22Rv1 (cell line): ENCODE data around the gene MAPK6.

ENCODE experiments used
- CTCF ChIP-seq: fragments of 450-650 bp; IDR thresholded peaks from 2 replicates; pipeline ENCODE4 v1.5.1; 2017; ENCODE audit warnings: mild to moderate bottlenecking
- ZFX ChIP-seq: fragments of 450-650 bp; IDR thresholded peaks from 2 replicates; pipeline ENCODE4 v1.6.1; 2017; ENCODE audit warnings: antibody characterized with exemption, borderline replicate concordance

GRCh38 chr15:52068004-52068615 is 49.1 kb downstream of the MAPK6 start:
- TF ChIP-seq CTCF (no peak), ZFX (no peak)
